ENCODE data around the gene A2M.

Gene A2M

DNA sequence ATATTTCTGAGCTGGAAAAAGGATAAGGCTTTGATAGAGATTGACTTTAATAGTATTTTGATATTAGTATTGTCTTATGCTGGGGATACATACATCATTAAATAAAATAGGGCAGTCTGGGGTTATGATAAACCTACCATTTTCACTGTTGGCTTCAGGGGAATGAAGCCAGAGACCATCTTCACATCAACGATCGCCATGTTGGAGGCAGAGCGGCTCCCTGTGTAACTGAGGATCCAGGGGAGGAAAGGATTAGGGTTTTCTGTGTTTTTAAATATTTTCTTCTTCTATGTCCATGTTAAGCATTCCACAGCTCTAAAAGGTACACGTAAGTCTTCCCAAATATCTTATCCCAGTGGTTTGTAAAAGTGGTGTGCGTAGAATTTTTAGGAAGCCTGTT, 45.4 kb downstream of the A2M start:
- no peaks in the 10 kb centered on the region for H3K27me3 ChIP-seq (ENCODE audit: insufficient read depth, low read length)
- no peak overlapping the region for H2AK5ac ChIP-seq (ENCODE audit: low read length)
- no peak overlapping the region for H2BK5ac ChIP-seq (ENCODE audit: low read depth, low read length, poor library complexity)
- no peak overlapping the region for H2BK120ac ChIP-seq (ENCODE audit: insufficient read depth, low read length, poor library complexity)
- H3K23ac ChIP-seq (ENCODE audit: low read length) = no peak overlapping the region
- H3K18ac ChIP-seq (ENCODE audit: low read length) = no peak overlapping the region
- no peak overlapping the region for H4K8ac ChIP-seq (ENCODE audit: low read depth, low read length)
- H2BK12ac ChIP-seq (ENCODE audit: low read length) = no peak overlapping the region
- H3K4ac ChIP-seq (ENCODE audit: low read depth, low read length) = no peak overlapping the region
- H3K79me2 ChIP-seq (ENCODE audit: control insufficient read depth, insufficient read depth, low read length, poor library complexity) = peaks cover under 1% of the 10 kb centered on the region
- H3K14ac ChIP-seq (ENCODE audit: low read length) = no peak overlapping the region
- peaks cover 3% of the 10 kb centered on the region in 2 experiments for H3K4me1 ChIP-seq (ENCODE audit: control insufficient read depth in 1 of 2, insufficient read depth in 2 of 2, low read length in 2 of 2)
- H3K79me1 ChIP-seq (ENCODE audit: low read length) = peaks cover 2% of the 10 kb centered on the region
- H3K9me3 ChIP-seq (ENCODE audit: insufficient read depth, low read depth, low read length) = no peaks in the 10 kb centered on the region
- H4K91ac ChIP-seq (ENCODE audit: low read depth, low read length) = no peak overlapping the region
- no peak overlapping the region for H3K9ac ChIP-seq (ENCODE audit: low read length)
- H2AFZ ChIP-seq (ENCODE audit: insufficient read depth, low read length, poor library complexity) = no peak overlapping the region
- no peak overlapping the region for H3K4me3 ChIP-seq (ENCODE audit: low read depth, low read length)
- H3K36me3 ChIP-seq (ENCODE audit: control insufficient read depth in 1 of 2, insufficient read depth in 2 of 2, low read length in 2 of 2) = no peaks in the 10 kb centered on the region
- no peak overlapping the region for H3K27ac ChIP-seq (ENCODE audit: low read depth, low read length)
- WGBS (ENCODE audit: extremely low coverage, insufficient coverage, insufficient read length) = no CpG with 5 or more reads among the region's 5 CpGs
- DNase-seq = no peak
- no peak overlapping the region for H4K12ac ChIP-seq (ENCODE audit: low read depth, low read length)
- H3K4me2 ChIP-seq (ENCODE audit: low read length) = no peak overlapping the region

DNA sequence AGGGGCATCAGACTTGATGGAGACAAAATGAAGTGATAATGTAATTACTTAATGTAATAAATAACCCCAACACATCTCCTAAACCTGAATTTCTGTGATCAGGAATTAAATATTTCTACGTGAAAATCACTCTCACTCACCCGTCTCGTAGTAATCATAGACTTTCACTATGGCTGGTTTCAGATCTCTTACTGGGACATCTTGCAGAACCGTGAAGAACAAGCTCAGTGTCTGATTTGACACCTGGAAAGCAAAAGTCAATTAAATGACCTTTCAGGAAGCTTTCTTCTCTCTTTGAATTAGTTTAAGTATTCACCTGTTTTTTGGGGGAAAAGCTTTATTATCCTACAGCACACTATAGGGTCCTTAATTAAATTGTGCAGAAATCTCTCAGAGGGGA, 47.1 kb downstream of the A2M start:
- H2BK120ac ChIP-seq (ENCODE audit: insufficient read depth, low read length, poor library complexity) = no peak overlapping the region
- no peak overlapping the region for H3K14ac ChIP-seq (ENCODE audit: low read length)
- H2BK12ac ChIP-seq (ENCODE audit: low read length) = no peak overlapping the region
- H3K79me1 ChIP-seq (ENCODE audit: low read length) = peaks cover 12% of the 10 kb centered on the region
- H3K23ac ChIP-seq (ENCODE audit: low read length) = no peak overlapping the region
- H4K8ac ChIP-seq (ENCODE audit: low read depth, low read length) = no peak overlapping the region
- H3K4me3 ChIP-seq (ENCODE audit: low read depth, low read length) = no peak overlapping the region
- no peak overlapping the region for H3K27ac ChIP-seq (ENCODE audit: low read depth, low read length)
- H3K4me1 ChIP-seq (ENCODE audit: control insufficient read depth in 1 of 2, insufficient read depth in 2 of 2, low read length in 2 of 2) = peaks cover 5% of the 10 kb centered on the region in 2 experiments
- no peak overlapping the region for H3K9ac ChIP-seq (ENCODE audit: low read length)
- no peaks in the 10 kb centered on the region for H3K9me3 ChIP-seq (ENCODE audit: insufficient read depth, low read depth, low read length)
- H3K4me2 ChIP-seq (ENCODE audit: low read length) = no peak overlapping the region
- H4K91ac ChIP-seq (ENCODE audit: low read depth, low read length) = no peak overlapping the region
- H3K27me3 ChIP-seq (ENCODE audit: insufficient read depth, low read length) = no peaks in the 10 kb centered on the region
- no peaks in the 10 kb centered on the region for H3K36me3 ChIP-seq (ENCODE audit: control insufficient read depth in 1 of 2, insufficient read depth in 2 of 2, low read length in 2 of 2)
- H2BK5ac ChIP-seq (ENCODE audit: low read depth, low read length, poor library complexity) = no peak overlapping the region
- H2AFZ ChIP-seq (ENCODE audit: insufficient read depth, low read length, poor library complexity) = no peak overlapping the region
- no peak overlapping the region for H3K4ac ChIP-seq (ENCODE audit: low read depth, low read length)
- peaks cover 10% of the 10 kb centered on the region for H3K79me2 ChIP-seq (ENCODE audit: control insufficient read depth, insufficient read depth, low read length, poor library complexity)
- no peak for DNase-seq
- WGBS (ENCODE audit: extremely low coverage, insufficient coverage, insufficient read length) = no CpG with 5 or more reads among the region's 4 CpGs
- no peak overlapping the region for H3K18ac ChIP-seq (ENCODE audit: low read length)
- H2AK5ac ChIP-seq (ENCODE audit: low read length) = no peak overlapping the region
- H4K12ac ChIP-seq (ENCODE audit: low read depth, low read length) = no peak overlapping the region

DNA sequence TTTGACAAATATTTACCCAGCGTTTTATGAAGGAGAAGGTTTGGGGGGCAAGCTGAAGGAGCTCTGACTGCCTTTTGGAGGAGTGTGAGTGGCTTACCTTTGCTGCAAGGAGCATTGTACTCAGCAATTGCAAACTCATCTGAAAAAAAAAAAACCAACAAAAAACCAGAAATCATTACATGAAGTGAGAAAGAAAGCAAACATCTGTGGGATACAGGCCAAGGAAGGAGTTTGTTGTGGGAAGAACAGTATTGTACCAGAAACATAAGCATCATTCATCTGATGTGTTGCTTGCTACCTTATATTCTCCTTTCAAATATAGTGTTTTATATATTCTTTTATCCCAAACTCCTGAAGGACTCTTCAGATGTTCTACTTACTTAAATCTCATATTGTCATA, 47.6 kb downstream of the A2M start:
- Histone ChIP-seq H4K12ac (ENCODE audit: low read depth, low read length) (no peak overlapping the region), H3K27me3 (ENCODE audit: insufficient read depth, low read length) (no peaks in the 10 kb centered on the region), H3K18ac (ENCODE audit: low read length) (no peak overlapping the region), H3K9ac (ENCODE audit: low read length) (no peak overlapping the region), H3K4ac (ENCODE audit: low read depth, low read length) (no peak overlapping the region), H3K4me3 (ENCODE audit: low read depth, low read length) (no peak overlapping the region), H2AK5ac (ENCODE audit: low read length) (no peak overlapping the region), H3K9me3 (ENCODE audit: insufficient read depth, low read depth, low read length) (no peaks in the 10 kb centered on the region), H2BK5ac (ENCODE audit: low read depth, low read length, poor library complexity) (no peak overlapping the region), H3K36me3 (ENCODE audit: control insufficient read depth in 1 of 2, insufficient read depth in 2 of 2, low read length in 2 of 2) (no peaks in the 10 kb centered on the region), H3K4me1 (ENCODE audit: control insufficient read depth in 1 of 2, insufficient read depth in 2 of 2, low read length in 2 of 2) (peaks cover 5% of the 10 kb centered on the region in 2 experiments), H3K79me1 (ENCODE audit: low read length) (peaks cover 12% of the 10 kb centered on the region), H2BK12ac (ENCODE audit: low read length) (no peak overlapping the region), H2BK120ac (ENCODE audit: insufficient read depth, low read length, poor library complexity) (no peak overlapping the region), H4K8ac (ENCODE audit: low read depth, low read length) (no peak overlapping the region), H3K23ac (ENCODE audit: low read length) (no peak overlapping the region), H2AFZ (ENCODE audit: insufficient read depth, low read length, poor library complexity) (no peak overlapping the region), H3K27ac (ENCODE audit: low read depth, low read length) (no peak overlapping the region), H3K4me2 (ENCODE audit: low read length) (no peak overlapping the region), H3K14ac (ENCODE audit: low read length) (no peak overlapping the region), H3K79me2 (ENCODE audit: control insufficient read depth, insufficient read depth, low read length, poor library complexity) (peaks cover 10% of the 10 kb centered on the region), H4K91ac (ENCODE audit: low read depth, low read length) (no peak overlapping the region)
- DNase-seq = no peak
- WGBS (ENCODE audit: extremely low coverage, insufficient coverage, insufficient read length) = no CpG with 5 or more reads among the region's 1 CpG

DNA sequence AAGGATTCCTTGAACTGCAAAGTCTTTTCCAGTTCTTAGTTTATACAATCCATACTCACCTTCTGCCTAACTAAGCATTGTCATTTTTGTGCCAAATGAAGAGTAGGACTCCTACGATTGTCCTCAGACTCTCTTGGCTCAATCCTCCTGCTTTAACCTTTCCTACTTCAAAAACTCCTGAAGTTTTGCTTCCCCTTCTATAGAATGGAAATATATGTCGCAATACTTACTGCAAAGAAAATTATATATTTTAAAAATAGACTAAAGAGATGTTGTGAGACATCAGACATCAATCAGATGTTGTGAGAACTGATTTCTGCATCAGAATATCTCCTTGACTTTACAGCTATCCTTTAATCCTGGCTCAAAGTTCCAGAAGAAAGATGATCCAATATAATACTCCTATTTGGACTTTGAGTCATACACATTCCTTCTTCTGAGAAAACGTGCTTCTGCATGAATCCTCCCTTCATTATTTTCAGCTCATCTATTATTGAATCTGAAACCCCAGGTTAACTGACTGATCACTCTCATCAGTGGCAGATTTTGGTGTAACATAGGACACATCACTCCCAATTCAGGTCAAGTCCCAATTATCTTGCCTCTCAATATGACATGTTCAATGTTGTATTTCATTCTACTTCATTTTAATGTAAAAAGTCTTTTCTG, 48.8 kb downstream of the A2M start:
- Histone ChIP-seq H3K9me3 (ENCODE audit: insufficient read depth, low read depth, low read length) (no peaks in the 10 kb centered on the region), H3K18ac (ENCODE audit: low read length) (no peak overlapping the region), H3K4me1 (ENCODE audit: control insufficient read depth in 1 of 2, insufficient read depth in 2 of 2, low read length in 2 of 2) (peaks cover 5% of the 10 kb centered on the region in 2 experiments), H3K79me1 (ENCODE audit: low read length) (peaks cover 12% of the 10 kb centered on the region), H4K91ac (ENCODE audit: low read depth, low read length) (no peak overlapping the region), H3K23ac (ENCODE audit: low read length) (no peak overlapping the region), H4K8ac (ENCODE audit: low read depth, low read length) (no peak overlapping the region), H3K36me3 (ENCODE audit: control insufficient read depth in 1 of 2, insufficient read depth in 2 of 2, low read length in 2 of 2) (no peaks in the 10 kb centered on the region), H3K9ac (ENCODE audit: low read length) (no peak overlapping the region), H3K27me3 (ENCODE audit: insufficient read depth, low read length) (no peaks in the 10 kb centered on the region), H2BK12ac (ENCODE audit: low read length) (no peak overlapping the region), H2BK120ac (ENCODE audit: insufficient read depth, low read length, poor library complexity) (no peak overlapping the region), H2AK5ac (ENCODE audit: low read length) (no peak overlapping the region), H3K79me2 (ENCODE audit: control insufficient read depth, insufficient read depth, low read length, poor library complexity) (peaks cover 10% of the 10 kb centered on the region), H3K14ac (ENCODE audit: low read length) (no peak overlapping the region), H4K12ac (ENCODE audit: low read depth, low read length) (no peak overlapping the region), H3K4ac (ENCODE audit: low read depth, low read length) (no peak overlapping the region), H2AFZ (ENCODE audit: insufficient read depth, low read length, poor library complexity) (no peak overlapping the region), H3K27ac (ENCODE audit: low read depth, low read length) (no peak overlapping the region), H2BK5ac (ENCODE audit: low read depth, low read length, poor library complexity) (no peak overlapping the region), H3K4me2 (ENCODE audit: low read length) (no peak overlapping the region), H3K4me3 (ENCODE audit: low read depth, low read length) (no peak overlapping the region)
- DNase-seq = no peak
- no CpG with 5 or more reads among the region's 3 CpGs for WGBS (ENCODE audit: extremely low coverage, insufficient coverage, insufficient read length)
